IMR-90 (cell line): ENCODE results near the gene RHOB. TPM values are rescaled to one million over a fixed set of nuclear protein-coding genes. Genes with fewer than 3 reads are reported as not detected.

Source experiments
- ATAC-seq: fragments of 200-7000 bp; cut with Tn5 transposase; 2 replicates; pipeline ENCODE4 v1.9.1; 2020; ENCODE audit warnings: low read depth, mild to moderate bottlenecking, moderate library complexity
- BruUV-seq: library from RNA; stranded (reverse); fragments of 400-500 nt; replicated peaks from 2 replicates; lab custom pipeline; 2021; lab: Mats Ljungman, UMichigan
- CTCF ChIA-PET: fragments of 300-600 bp; formaldehyde crosslinking; extraction: SDS; loops from one replicate; lab custom pipeline; 2021; ENCODE audit warnings: antibody characterized with exemption; lab: Yijun Ruan, JAX
- POLR2A ChIA-PET: fragments of 300-600 bp; sonication (Branson Sonifier 250); formaldehyde crosslinking; loops from one replicate; lab custom pipeline; 2022; ENCODE audit warnings: antibody characterized with exemption; ENCODE audit not compliant: unreplicated experiment; lab: Charles Lee
- DNase-seq: peaks from one replicate; pipeline ENCODE4 v3.0.0; 2013
- H2AFZ ChIP-seq: replicated peaks from 2 replicates; pipeline ENCODE3; 2013; ENCODE audit warnings: low read length, mild to moderate bottlenecking; ENCODE audit not compliant: poor library complexity
- H2AK5ac ChIP-seq: 2 replicates; pipeline ENCODE4 v1.6.1; 2013; ENCODE audit warnings: low read depth, low read length, inconsistent platforms
- H2AK9ac ChIP-seq: replicated peaks from 2 replicates; pipeline ENCODE3; 2013; ENCODE audit warnings: mild to moderate bottlenecking, low read depth, low read length, moderate library complexity; ENCODE audit not compliant: poor library complexity
- H2BK120ac ChIP-seq: 2 replicates; pipeline ENCODE4 v1.6.1; 2013; ENCODE audit warnings: low read depth, low read length, inconsistent platforms
- H2BK15ac ChIP-seq: 3 replicates; pipeline ENCODE4 v1.6.1; 2013; ENCODE audit warnings: low read depth, low read length, inconsistent platforms
- H2BK20ac ChIP-seq: 2 replicates; pipeline ENCODE4 v1.6.1; 2013; ENCODE audit warnings: low read depth, mild to moderate bottlenecking, inconsistent platforms, low read length, moderate library complexity
- H2BK5ac ChIP-seq: 2 replicates; pipeline ENCODE4 v1.6.1; 2013; ENCODE audit warnings: mild to moderate bottlenecking, low read depth, low read length, inconsistent platforms; ENCODE audit not compliant: poor library complexity, severe bottlenecking
- H3K14ac ChIP-seq: replicated peaks from 2 replicates; pipeline ENCODE4 v1.6.1; 2013; ENCODE audit warnings: low read depth, low read length, inconsistent platforms
- H3K18ac ChIP-seq: 2 replicates; pipeline ENCODE4 v1.6.1; 2013; ENCODE audit warnings: low read depth, low read length, control low read depth
- H3K23ac ChIP-seq: 2 replicates; pipeline ENCODE4 v1.6.1; 2013; ENCODE audit warnings: low read depth, low read length, inconsistent platforms
- H3K27ac ChIP-seq: 2 replicates; pipeline ENCODE4 v1.5.1; 2013; ENCODE audit warnings: mild to moderate bottlenecking, control low read depth, low read length; ENCODE audit not compliant: insufficient read depth
- H3K27me3 ChIP-seq: 2 replicates; pipeline ENCODE4 v1.6.1; 2013; ENCODE audit warnings: low read length; ENCODE audit not compliant: control insufficient read depth, insufficient read depth
- H3K36me3 ChIP-seq: 2 replicates; pipeline ENCODE4 v1.6.1; 2013; ENCODE audit warnings: low read length, mixed read lengths; ENCODE audit not compliant: control insufficient read depth, insufficient read depth
- H3K4ac ChIP-seq: 2 replicates; pipeline ENCODE4 v1.6.1; 2013; ENCODE audit warnings: low read depth, low read length, inconsistent platforms
- H3K4me1 ChIP-seq: 2 replicates; pipeline ENCODE4 v1.6.1; 2013; ENCODE audit warnings: low read length, mixed read lengths; ENCODE audit not compliant: control insufficient read depth, insufficient read depth
- H3K4me2 ChIP-seq: 2 replicates; pipeline ENCODE4 v1.6.1; 2013; ENCODE audit warnings: low read depth, mild to moderate bottlenecking, control low read depth, low read length, moderate library complexity
- H3K4me3 ChIP-seq: 2 replicates; pipeline ENCODE4 v1.5.1; 2013; ENCODE audit warnings: low read depth, mild to moderate bottlenecking, control low read depth, low read length, moderate library complexity; ENCODE audit not compliant: insufficient read depth
- H3K56ac ChIP-seq: 2 replicates; pipeline ENCODE4 v1.6.1; 2013; ENCODE audit warnings: low read length, inconsistent platforms; ENCODE audit not compliant: insufficient read depth; ENCODE audit errors: extremely low read depth
- H3K79me1 ChIP-seq, 2 experiments: 2 replicates each; pipeline ENCODE4 v1.6.1; 2013; ENCODE audit warnings: low read length in 2 of 2, inconsistent platforms in 1 of 2, low read depth in 1 of 2
- H3K9ac ChIP-seq: 2 replicates; pipeline ENCODE4 v1.6.1; 2013; ENCODE audit warnings: low read depth, low read length, control low read depth
- H3K9me1 ChIP-seq: 2 replicates; pipeline ENCODE4 v1.6.1; 2013; ENCODE audit warnings: low read length, inconsistent platforms; ENCODE audit not compliant: insufficient read depth
- H3K9me3 ChIP-seq: 2 replicates; pipeline ENCODE4 v1.6.1; 2013; ENCODE audit warnings: low read length; ENCODE audit not compliant: control insufficient read depth, insufficient read depth
- H4K20me1 ChIP-seq: 2 replicates; pipeline ENCODE4 v1.6.1; 2013; ENCODE audit warnings: low read length, inconsistent platforms; ENCODE audit not compliant: insufficient read depth
- H4K5ac ChIP-seq: 2 replicates; pipeline ENCODE4 v1.6.1; 2013; ENCODE audit warnings: mild to moderate bottlenecking, low read depth, low read length, control low read depth
- H4K8ac ChIP-seq, 2 experiments: 2 replicates each; pipeline ENCODE4 v1.6.1; 2013; ENCODE audit warnings: low read depth in 2 of 2, low read length in 2 of 2, control low read depth in 1 of 2, inconsistent platforms in 1 of 2
- H4K91ac ChIP-seq: 2 replicates; pipeline ENCODE4 v1.6.1; 2013; ENCODE audit warnings: low read depth, low read length, inconsistent platforms; ENCODE audit not compliant: insufficient read depth
- BHLHE40 ChIP-seq: fragments of 150-350 bp; IDR thresholded peaks from 2 replicates; pipeline ENCODE4 v1.6.1; 2016; ENCODE audit warnings: mild to moderate bottlenecking, low read depth, low read length
- CEBPB ChIP-seq: IDR thresholded peaks from 2 replicates; pipeline ENCODE4 v1.6.1; 2012; ENCODE audit warnings: low read depth, low read length, improper control_type of control experiment
- FOS ChIP-seq: fragments of 150-350 bp; IDR thresholded peaks from 2 replicates; pipeline ENCODE4 v1.6.1; 2016; ENCODE audit warnings: low read depth, low read length
- MXI1 ChIP-seq: IDR thresholded peaks from 2 replicates; pipeline ENCODE4 v1.6.1; 2012; ENCODE audit warnings: low read depth, mild to moderate bottlenecking, low read length, moderate library complexity, borderline replicate concordance
- RAD21 ChIP-seq: IDR thresholded peaks from 2 replicates; pipeline ENCODE4 v1.6.1; 2012; ENCODE audit warnings: low read length, improper control_type of control experiment
- RFX5 ChIP-seq: IDR thresholded peaks from 2 replicates; pipeline ENCODE4 v1.8.0; 2012; ENCODE audit warnings: low read depth, mild to moderate bottlenecking, low read length, moderate library complexity
- WGBS, 2 experiments: methylation state at CpG; one replicate each; pipeline versions ENCODE4 v1.1.5 to v1.1.7; 2013; ENCODE audit warnings: missing lambda C conversion rate in 2 of 2; ENCODE audit not compliant: insufficient read length in 1 of 2; ENCODE audit errors: extremely low coverage in 2 of 2; 5-methylcytosine and 5-hydroxymethylcytosine counted together
- dilution Hi-C: fragments of 300-500 bp; cut with HindIII; formaldehyde crosslinking; loops from one replicate; pipeline ENCODE4 v1.14.3; 2018; ENCODE audit warnings: low sequenced_read_pairs; ENCODE audit not compliant: unreplicated experiment
- in situ Hi-C: fragments of 300-500 bp; cut with MboI; formaldehyde crosslinking; loops from 3 replicates; pipeline ENCODE4 v1.14.3; 2019; ENCODE audit warnings: low sequenced_read_pairs, inconsistent platforms, mixed read lengths
- intact Hi-C: fragments of 100-400 bp; cut with micrococcal nuclease; formaldehyde crosslinking; loops from 2 replicates; pipeline ENCODE4 v1.10.0; 2022
- polyA plus RNA-seq, 3 experiments: library from polyadenylated mRNA; depleted of rRNA; stranded (reverse); fragments of >200 nt; gene quantifications; 2 replicates each; pipeline ENCODE4 v1.2.3, GENCODE V29; 2012; ENCODE audit warnings: low replicate concordance in 1 of 3
- total RNA-seq: library from RNA; depleted of rRNA; stranded (reverse); fragments of >200 nt; gene quantifications from 2 replicates; pipeline ENCODE4 v1.2.3, GENCODE V29; 2012

RHOB gene
- total and polyA plus RNA-seq, 2 of the 4 experiments (the other 2 are of a cell fraction): 112 to 149 TPM

GRCh38 chr2:20433946-20434553, 12.8 kb upstream of the RHOB start:
- no peak overlapping the region for H3K23ac ChIP-seq
- peaks cover 4% of the 10 kb centered on the region; the same call in 1 of the 2 replicates for H3K27me3 ChIP-seq
- H3K27ac ChIP-seq: no peak overlapping the region
- H2AFZ ChIP-seq: no peak overlapping the region
- H2BK5ac ChIP-seq: no peak overlapping the region
- ATAC-seq: no peak
- H3K36me3 ChIP-seq: no peaks in the 10 kb centered on the region
- no peak overlapping the region for H4K8ac ChIP-seq
- no peak overlapping the region for H4K5ac ChIP-seq
- no peak overlapping the region for H3K18ac ChIP-seq
- H3K14ac ChIP-seq: no peak overlapping the region
- H3K4me2 ChIP-seq: no peak overlapping the region
- 0 out of 2 replicates have a peak overlapping the region, but pooled peaks have one; percentile 34 for H2BK20ac ChIP-seq
- H4K20me1 ChIP-seq: no peaks in the 10 kb centered on the region
- TF ChIP-seq RFX5: no peak
- TF ChIP-seq FOS: no peak
- TF ChIP-seq CEBPB: no peak
- TF ChIP-seq MXI1: no peak
- TF ChIP-seq BHLHE40: no peak
- TF ChIP-seq RAD21: no peak
- no peak overlapping the region for H3K56ac ChIP-seq
- H3K4ac ChIP-seq: peak overlapping the region; percentile 24; the same call in 1 of the 2 replicates
- H3K9me3 ChIP-seq: no peaks in the 10 kb centered on the region
- POLR2A ChIA-PET: no interaction called here
- intact Hi-C loops (loop anchor here (1.0 kb wide), 1 partner anchor 104 kb away; no protein-coding TSS in a partner anchor), in situ Hi-C loops (no loop called here), dilution Hi-C loops (no loop called here)
- H2BK15ac ChIP-seq: peak overlapping the region; percentile 80; the same call in 1 of the 3 replicates
- no peak overlapping the region for H3K9ac ChIP-seq
- H2AK5ac ChIP-seq: peak overlapping the region; percentile 43; the same call in 1 of the 2 replicates
- H2BK120ac ChIP-seq: no peak overlapping the region; the same call in 1 of the 2 replicates
- no peaks in the 10 kb centered on the region for H3K79me1 ChIP-seq
- 0 out of 2 replicates have a peak overlapping the region, but pooled peaks have one; percentile 52 for H4K91ac ChIP-seq
- no TSS peak for BruUV-seq
- no CpG with 5 or more reads among the region's 4 CpGs for WGBS, 2 experiments
- H3K4me3 ChIP-seq: no peak overlapping the region
- H3K4me1 ChIP-seq: peaks cover 4% of the 10 kb centered on the region
- CTCF ChIA-PET: no interaction called here
- no peak for DNase-seq
- no peak overlapping the region for H2AK9ac ChIP-seq
- peaks cover 13% of the 10 kb centered on the region for H3K9me1 ChIP-seq
